PC-9 (cell line): ENCODE data around the gene NCAN. TPM values are rescaled to one million over a fixed set of nuclear protein-coding genes. Genes with fewer than 3 reads are reported as not detected.

Source experiments
- BruUV-seq: library from RNA; stranded (reverse); fragments of 400-500 nt; replicated peaks from 2 replicates; lab custom pipeline; 2021; lab: Mats Ljungman, UMichigan
- CTCF ChIA-PET: fragments of 300-600 bp; sonication (Branson Sonifier 250); formaldehyde crosslinking; loops from one replicate; lab custom pipeline; 2022; ENCODE audit warnings: antibody characterized with exemption; lab: Charles Lee
- POLR2A ChIA-PET: fragments of 300-600 bp; sonication (Branson Sonifier 250); formaldehyde crosslinking; loops from one replicate; lab custom pipeline; 2022; ENCODE audit warnings: antibody characterized with exemption; ENCODE audit not compliant: unreplicated experiment; lab: Charles Lee
- DNase-seq, 2 experiments: peaks; one replicate each; pipeline versions ENCODE4 v3.0.0 to v3.0.0-alpha.2; 2015 to 2022; ENCODE audit warnings: mixed read lengths in 1 of 2
- H2AFZ ChIP-seq: fragments of 200-600 bp; sonication (generic); 2 replicates; pipeline ENCODE4 v1.8.1; 2017; ENCODE audit warnings: antibody characterized with exemption
- H3F3A ChIP-seq: fragments of 200-600 bp; sonication (generic); 2 replicates; pipeline ENCODE4 v1.8.1; 2017; ENCODE audit warnings: antibody characterized with exemption, mild to moderate bottlenecking, low read depth; ENCODE audit not compliant: insufficient read depth
- H3K27ac ChIP-seq: fragments of 200-600 bp; sonication (generic); 2 replicates; pipeline ENCODE4 v1.6.1; 2016; ENCODE audit warnings: mixed run types
- H3K27me3 ChIP-seq: fragments of 200-600 bp; sonication (generic); 2 replicates; pipeline ENCODE4 v1.6.1; 2016; ENCODE audit warnings: low read depth, mixed run types; ENCODE audit not compliant: insufficient read depth
- H3K36me3 ChIP-seq: fragments of 200-600 bp; sonication (generic); 2 replicates; pipeline ENCODE4 v1.6.1; 2016; ENCODE audit warnings: low read depth, mixed run types
- H3K4me1 ChIP-seq: fragments of 200-600 bp; sonication (generic); replicated peaks from 2 replicates; pipeline ENCODE4 v1.6.1; 2016; ENCODE audit warnings: mixed run types; ENCODE audit not compliant: insufficient read depth
- H3K4me2 ChIP-seq: fragments of 200-600 bp; sonication (generic); 2 replicates; pipeline ENCODE4 v1.6.1; 2017; ENCODE audit warnings: mixed run types
- H3K4me3 ChIP-seq: fragments of 200-600 bp; sonication (generic); 2 replicates; pipeline ENCODE4 v1.6.1; 2016; ENCODE audit warnings: mixed run types
- H3K79me2 ChIP-seq: fragments of 200-600 bp; sonication (generic); 2 replicates; pipeline ENCODE4 v1.6.1; 2017; ENCODE audit warnings: low read depth, mixed run types
- H3K9me2 ChIP-seq: fragments of 200-600 bp; sonication (generic); 2 replicates; pipeline ENCODE4 v1.8.1; 2017; ENCODE audit warnings: mild to moderate bottlenecking; ENCODE audit not compliant: insufficient read depth
- H3K9me3 ChIP-seq: fragments of 200-600 bp; sonication (generic); 2 replicates; pipeline ENCODE4 v1.8.1; 2016; ENCODE audit warnings: low read depth; ENCODE audit not compliant: insufficient read depth
- H4K20me1 ChIP-seq: fragments of 200-600 bp; sonication (generic); 2 replicates; pipeline ENCODE4 v1.8.1; 2017; ENCODE audit not compliant: insufficient read depth
- CTCF ChIP-seq: fragments of 200-600 bp; sonication (generic); conservative IDR thresholded peaks from 2 replicates; pipeline ENCODE4 v1.6.1; 2017; ENCODE audit warnings: mixed run types, antibody characterized with exemption, mild to moderate bottlenecking, moderate library complexity
- EZH2 ChIP-seq: fragments of 200-600 bp; sonication (generic); IDR thresholded peaks from 2 replicates; pipeline ENCODE4 v1.8.0; 2017; ENCODE audit warnings: antibody characterized with exemption, low read depth
- intact Hi-C: fragments of 100-400 bp; cut with micrococcal nuclease; formaldehyde crosslinking; loops from one replicate; pipeline ENCODE4 v1.10.0; 2022; ENCODE audit not compliant: unreplicated experiment
- total RNA-seq: library from RNA; stranded (reverse); gene quantifications from 2 replicates; pipeline ENCODE4 v1.2.3, GENCODE V29; 2021

Gene NCAN
- total RNA-seq, 1 experiment from 2014 or later: not detected

- intact Hi-C loops: no loop called here
- no peak for DNase-seq
- Histone ChIP-seq H3K27me3 (peaks cover 77% of the 10 kb centered on the region), H3K9me2 (no peaks in the 10 kb centered on the region), H2AFZ (no peak overlapping the region), H3K36me3 (no peaks in the 10 kb centered on the region), H3K4me3 (no peak overlapping the region), H3K4me1 (no peaks in the 10 kb centered on the region), H3K79me2 (no peaks in the 10 kb centered on the region), H4K20me1 (no peaks in the 10 kb centered on the region), H3K27ac (no peak overlapping the region), H3F3A (no peaks in the 10 kb centered on the region), H3K4me2 (no peak overlapping the region), H3K9me3 (no peaks in the 10 kb centered on the region)
- TF ChIP-seq EZH2 (no peak), CTCF (no peak)
- BruUV-seq: no TSS peak
- POLR2A ChIA-PET: no interaction called here
- CTCF ChIA-PET: no interaction called here
Observed at GRCh38 chr19:19223060-19223459, 11.3 kb downstream of the NCAN start.

DNA sequence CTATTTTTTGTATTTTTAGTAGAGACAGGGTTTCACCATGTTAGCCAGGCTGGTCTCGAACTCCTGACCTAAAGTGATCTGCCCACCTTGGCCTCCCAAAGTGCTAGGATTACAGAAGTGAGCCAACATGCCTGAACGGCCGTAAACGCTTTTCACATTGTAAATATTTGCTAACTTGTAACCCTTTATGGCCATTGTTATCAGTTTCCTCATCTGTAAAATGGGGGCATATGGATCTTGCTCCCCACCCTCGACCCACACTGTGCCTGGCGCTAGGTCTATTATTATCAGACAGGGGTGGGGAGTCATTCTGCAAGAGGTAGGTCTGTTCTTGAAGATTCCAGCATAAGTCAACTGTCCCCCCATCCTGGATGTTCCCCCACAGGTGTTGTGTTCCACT is 11.9 kb downstream of the NCAN start:
- no peak for TF ChIP-seq EZH2
- TF ChIP-seq CTCF: no peak
- Histone ChIP-seq H3K4me1 (no peaks in the 10 kb centered on the region), H3K4me3 (no peak overlapping the region), H3K79me2 (no peaks in the 10 kb centered on the region), H3K4me2 (no peak overlapping the region), H3K9me3 (no peaks in the 10 kb centered on the region), H3K9me2 (no peaks in the 10 kb centered on the region), H3K36me3 (no peaks in the 10 kb centered on the region), H3K27me3 (peaks cover 79% of the 10 kb centered on the region), H4K20me1 (no peaks in the 10 kb centered on the region), H2AFZ (no peak overlapping the region), H3K27ac (no peak overlapping the region), H3F3A (no peaks in the 10 kb centered on the region)
- no peak for DNase-seq
- POLR2A ChIA-PET: no interaction called here
- no TSS peak for BruUV-seq
- intact Hi-C loops: no loop called here
- CTCF ChIA-PET: no interaction called here

DNA sequence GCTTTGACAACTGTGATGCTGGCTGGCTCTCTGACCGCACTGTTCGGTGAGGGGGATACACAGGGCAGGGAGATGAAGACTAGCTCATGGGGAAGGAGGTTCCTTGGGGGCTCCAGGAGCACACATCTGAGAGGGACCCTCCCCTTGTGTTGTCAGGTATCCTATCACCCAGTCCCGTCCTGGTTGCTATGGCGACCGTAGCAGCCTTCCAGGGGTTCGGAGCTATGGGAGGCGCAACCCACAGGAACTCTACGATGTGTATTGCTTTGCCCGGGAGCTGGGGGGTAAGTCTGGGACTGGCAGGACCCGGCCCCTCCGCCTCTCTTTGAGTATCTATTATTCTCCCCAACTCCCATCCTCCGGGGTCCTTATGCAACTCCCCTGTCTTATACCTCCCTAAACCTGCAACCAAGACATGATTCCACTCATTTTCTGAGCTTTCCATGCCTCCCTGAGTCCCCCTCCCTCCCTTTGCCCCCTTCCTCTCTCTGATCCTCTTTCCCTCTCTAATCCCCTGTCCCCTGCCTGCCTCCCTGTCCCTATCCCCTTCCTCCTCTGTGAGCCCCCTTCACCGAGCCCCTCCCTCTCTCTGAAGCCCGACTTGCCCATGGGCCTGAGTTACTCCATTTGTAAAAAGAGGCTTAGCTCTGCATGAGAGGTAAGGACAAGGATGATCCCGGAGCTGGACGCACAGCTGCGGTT is 12.5 kb downstream of the NCAN start:
- CTCF ChIA-PET: no interaction called here
- Histone ChIP-seq H3F3A (no peaks in the 10 kb centered on the region), H3K9me3 (no peaks in the 10 kb centered on the region), H3K79me2 (no peaks in the 10 kb centered on the region), H3K9me2 (no peaks in the 10 kb centered on the region), H3K36me3 (no peaks in the 10 kb centered on the region), H3K27ac (no peak overlapping the region), H3K27me3 (peaks cover 79% of the 10 kb centered on the region), H2AFZ (no peak overlapping the region), H3K4me1 (no peaks in the 10 kb centered on the region), H4K20me1 (no peaks in the 10 kb centered on the region), H3K4me3 (no peak overlapping the region; the same call in 1 of the 2 replicates), H3K4me2 (peak overlapping the region; percentile 52; the same call in 1 of the 2 replicates)
- intact Hi-C loops: no loop called here
- BruUV-seq: no TSS peak
- POLR2A ChIA-PET: no interaction called here
- no peak for DNase-seq
- TF ChIP-seq EZH2: no peak
- no peak for TF ChIP-seq CTCF
